SU-DHL-6 (cell line): ENCODE data around the gene YPEL1.

Experiments
- CTCF ChIP-seq: fragments of 200-600 bp; sonication (generic); IDR thresholded peaks from one replicate; pipeline ENCODE4 v1.5.1; 2017; ENCODE audit warnings: antibody characterized with exemption, mild to moderate bottlenecking, low read length, moderate library complexity; ENCODE audit not compliant: insufficient read depth, poor library complexity, severe bottlenecking
- EZH2phosphoT487 ChIP-seq: fragments of 200-600 bp; sonication (generic), shearing (Covaris generic); conservative IDR thresholded peaks from 2 replicates; pipeline ENCODE4 v1.6.1; 2018; ENCODE audit warnings: mild to moderate bottlenecking, antibody characterized with exemption, low read length, moderate library complexity, mixed read lengths

GRCh38 chr22:21657360-21658032 lies 78.1 kb downstream of the YPEL1 start:
- TF ChIP-seq CTCF (no peak), EZH2phosphoT487 (no peak)
